Muscle of leg (tissue), 11 donors: ENCODE measurements around the gene NME8. TPM values are rescaled to one million over a fixed set of nuclear protein-coding genes. Genes with fewer than 3 reads are reported as not detected.

Source experiments
- DNase-seq: peaks from one replicate; pipeline ENCODE4 v3.0.0; 2013
- H3K27ac ChIP-seq: one replicate; pipeline ENCODE4 v1.5.1; 2013; ENCODE audit warnings: mild to moderate bottlenecking, low read length, control low read depth
- H3K27me3 ChIP-seq: one replicate; pipeline ENCODE4 v1.6.1; 2013; ENCODE audit warnings: low read length; ENCODE audit not compliant: control insufficient read depth, insufficient read depth
- H3K36me3 ChIP-seq: one replicate; pipeline ENCODE4 v1.6.1; 2013; ENCODE audit warnings: low read length; ENCODE audit not compliant: control insufficient read depth, insufficient read depth
- H3K4me1 ChIP-seq: one replicate; pipeline ENCODE4 v1.6.1; 2013; ENCODE audit warnings: low read length; ENCODE audit not compliant: control insufficient read depth, insufficient read depth
- H3K4me3 ChIP-seq: one replicate; pipeline ENCODE4 v1.5.1; 2013; ENCODE audit warnings: low read length, control low read depth
- H3K9me3 ChIP-seq: replicated peaks from 2 replicates; pipeline ENCODE4 v1.6.1; 2013; ENCODE audit warnings: low read depth, low read length; ENCODE audit not compliant: control insufficient read depth
- WGBS: methylation state at CpG from one replicate; pipeline ENCODE4 v1.1.5; 2013; ENCODE audit warnings: missing lambda C conversion rate; ENCODE audit not compliant: insufficient coverage; 5-methylcytosine and 5-hydroxymethylcytosine counted together
- polyA plus RNA-seq, 8 donors: library from polyadenylated mRNA; unstranded; fragments of 120-200 nt; gene quantifications; one replicate each; pipeline versions ENCODE4 v1.2.1 to v1.2.3, GENCODE V29; 2013; ENCODE audit warnings: inconsistent platforms in 1 of 8, low replicate concordance in 1 of 8; ENCODE audit not compliant: insufficient read length in 8 of 8, insufficient read depth in 1 of 8
- total RNA-seq: library from RNA; stranded (reverse); fragments of 120-200 nt; gene quantifications from one replicate; pipeline ENCODE4 v1.2.4, GENCODE V29; 2013

NME8 gene
- total and polyA plus RNA-seq, 9 donors = 0.22 TPM; not detected in 8

DNA sequence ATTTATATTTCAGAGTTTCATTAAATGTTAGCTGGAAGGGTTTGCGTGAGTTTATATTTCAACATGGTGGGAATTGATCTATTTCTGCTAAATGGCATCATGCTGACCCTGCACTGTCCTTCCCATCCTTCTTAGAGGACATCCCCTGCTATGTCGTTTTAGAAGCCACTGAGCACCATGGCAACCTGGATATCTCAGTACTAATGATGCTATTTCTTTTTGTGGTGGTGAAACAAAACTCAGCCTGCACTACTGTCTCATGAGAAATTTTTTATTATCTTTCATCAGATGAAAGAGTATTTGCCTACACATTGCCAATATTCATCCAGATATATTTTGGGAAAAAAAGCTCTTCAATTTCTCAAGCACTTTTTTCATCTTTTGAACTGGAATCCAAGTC is 84.1 kb downstream of the NME8 start:
- WGBS = no CpG with 5 or more reads among the region's 2 CpGs

DNA sequence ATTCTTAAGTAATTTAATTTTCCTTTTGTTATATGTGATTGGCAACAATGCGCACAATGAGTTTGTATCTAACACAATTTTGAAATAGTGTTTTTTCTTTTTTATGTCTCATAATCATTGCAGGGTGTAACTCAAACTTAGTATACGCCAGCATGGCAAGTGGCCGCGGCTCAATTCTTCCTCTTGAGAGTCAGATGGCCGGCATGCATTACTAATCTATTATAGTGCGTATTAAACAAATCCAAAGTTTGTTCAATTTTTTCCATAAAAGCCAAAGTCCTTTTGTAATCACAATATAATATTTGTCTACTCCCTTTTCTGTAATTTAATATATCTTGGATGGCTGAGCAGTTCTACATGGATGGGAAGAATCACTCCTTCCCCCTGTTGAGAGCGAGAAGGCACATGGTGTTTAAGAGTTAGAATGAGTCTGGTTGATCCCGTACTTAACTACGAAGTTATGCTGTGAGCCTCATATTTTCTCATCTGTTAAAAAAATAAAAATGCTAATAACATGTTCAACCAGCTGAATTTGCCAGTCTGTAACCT is 84.7 kb downstream of the NME8 start:
- peak overlapping the region; percentile 85 for H3K27ac ChIP-seq
- WGBS = no CpG with 5 or more reads among the region's 9 CpGs

More for the DNA sequence above, 84.1 kb downstream of the NME8 start:
- DNase-seq = peak; percentile 67
- Histone ChIP-seq H3K4me1 (peaks cover 5% of the 10 kb centered on the region), H3K27ac (peak overlapping the region; percentile 37), H3K4me3 (no peak overlapping the region), H3K27me3 (no peaks in the 10 kb centered on the region), H3K36me3 (peaks cover 3% of the 10 kb centered on the region), H3K9me3 (peaks cover 3% of the 10 kb centered on the region)

DNA sequence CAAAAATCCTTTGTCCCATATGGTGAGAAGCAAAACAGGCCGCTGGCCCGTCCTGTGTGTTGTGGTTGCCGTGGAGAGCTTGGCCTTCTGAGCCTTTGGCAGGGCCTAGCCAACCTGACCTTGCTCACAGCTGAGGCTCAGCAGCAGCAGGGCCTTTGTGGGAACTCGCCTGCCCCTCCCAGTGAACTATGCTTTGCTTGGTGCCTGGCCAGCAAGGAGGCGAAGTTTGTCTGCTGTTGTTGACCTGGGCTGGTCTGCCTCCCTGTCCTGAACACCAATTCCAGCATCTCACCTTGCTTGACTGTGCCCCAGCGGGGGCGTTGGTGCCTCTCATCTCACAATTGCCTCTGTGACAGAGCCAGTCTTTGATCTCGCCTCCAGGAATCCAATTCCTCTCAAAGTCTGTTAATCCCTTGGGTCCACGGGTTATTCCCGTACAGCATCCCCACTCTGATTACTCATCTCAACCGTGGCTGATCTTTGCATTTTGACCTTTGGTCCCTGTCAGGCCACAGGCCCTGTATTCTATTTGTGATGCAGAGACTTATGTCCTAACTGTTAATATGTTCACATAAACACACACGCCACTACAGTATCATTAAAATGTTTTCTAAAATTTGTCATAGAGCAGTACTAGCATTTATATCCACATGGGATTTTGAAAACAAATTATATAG is 94.7 kb downstream of the NME8 start:
- H3K36me3 ChIP-seq = no peaks in the 10 kb centered on the region
- peak overlapping the region; percentile 98 for H3K27ac ChIP-seq
- peaks cover 1% of the 10 kb centered on the region for H3K9me3 ChIP-seq
- H3K27me3 ChIP-seq = no peaks in the 10 kb centered on the region
- no peak overlapping the region for H3K4me3 ChIP-seq
- peak; percentile 93 for DNase-seq
- WGBS = 27% methylated on average over 10 of the region's 12 CpGs
- H3K4me1 ChIP-seq = peaks cover 32% of the 10 kb centered on the region

More for the DNA sequence above, 84.7 kb downstream of the NME8 start:
- peaks cover 5% of the 10 kb centered on the region for H3K4me1 ChIP-seq
- H3K4me3 ChIP-seq = no peak overlapping the region
- DNase-seq = peak; percentile 65
- H3K36me3 ChIP-seq = peaks cover 3% of the 10 kb centered on the region
- no peaks in the 10 kb centered on the region for H3K27me3 ChIP-seq
- H3K9me3 ChIP-seq = peaks cover 4% of the 10 kb centered on the region

DNA sequence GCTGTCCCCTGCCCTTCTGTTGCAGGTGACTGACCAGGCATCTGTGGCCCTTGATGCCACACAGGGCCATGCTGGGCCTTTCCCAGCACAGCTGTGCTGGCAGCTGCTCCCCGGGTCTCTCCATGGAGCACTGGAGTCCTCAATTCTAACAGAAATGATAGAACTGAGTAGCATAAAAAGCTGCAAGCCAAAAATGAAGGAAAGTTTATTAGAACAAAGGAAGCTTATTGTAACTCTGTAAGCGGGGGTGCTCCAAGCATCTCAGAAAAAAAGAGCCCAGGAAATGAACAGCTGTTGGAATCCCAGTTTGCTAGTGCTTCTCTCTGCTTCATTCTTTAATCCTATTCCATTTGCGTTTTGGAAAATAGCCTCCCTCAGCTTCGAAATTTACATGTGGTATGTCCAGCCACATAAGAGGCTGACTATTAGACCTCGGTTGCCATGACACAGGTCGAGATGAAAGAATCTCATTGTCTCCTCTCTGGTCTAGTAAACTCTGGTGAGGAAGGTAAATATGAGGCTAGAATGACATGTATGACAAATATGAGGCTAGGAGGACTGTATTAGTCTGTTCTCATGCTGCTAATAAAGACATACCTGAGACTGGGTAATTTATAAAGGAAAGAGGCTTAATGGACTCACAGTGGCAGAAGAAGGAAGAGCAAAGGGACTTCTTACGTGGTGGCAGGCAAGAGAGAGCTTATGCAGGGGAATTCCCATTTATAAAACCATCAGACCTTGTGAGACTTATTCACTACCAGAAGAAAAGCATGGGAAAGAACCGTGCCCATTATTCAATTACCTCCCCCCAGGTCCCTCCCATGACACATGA is 95.7 kb downstream of the NME8 start:
- 56% methylated on average over 3 of the region's 8 CpGs for WGBS

DNA sequence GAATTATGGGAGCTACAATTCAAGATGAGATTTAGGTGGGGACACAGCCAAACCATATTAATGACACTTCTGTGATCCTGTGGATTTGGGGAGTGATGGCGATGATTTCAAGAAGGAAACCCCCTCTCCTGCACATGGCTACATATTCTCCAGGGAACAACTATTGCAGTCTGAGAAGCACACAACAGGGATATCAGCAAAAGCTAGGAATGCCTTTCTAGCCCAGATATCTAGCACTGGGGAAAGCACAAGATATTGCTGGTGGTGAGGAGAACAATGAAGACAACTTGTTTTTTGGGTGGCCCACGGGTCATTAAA is 96.3 kb downstream of the NME8 start:
- Histone ChIP-seq H3K27ac (peak overlapping the region; percentile 98), H3K4me1 (peaks cover 32% of the 10 kb centered on the region)
- WGBS = no CpG with 5 or more reads among the region's 2 CpGs

More for the DNA sequence above, 95.7 kb downstream of the NME8 start:
- Histone ChIP-seq H3K27ac (peak overlapping the region; percentile 98), H3K4me3 (no peak overlapping the region), H3K9me3 (no peaks in the 10 kb centered on the region), H3K4me1 (peaks cover 32% of the 10 kb centered on the region), H3K27me3 (no peaks in the 10 kb centered on the region), H3K36me3 (peaks cover 4% of the 10 kb centered on the region)
- peak; percentile 95 for DNase-seq

DNA sequence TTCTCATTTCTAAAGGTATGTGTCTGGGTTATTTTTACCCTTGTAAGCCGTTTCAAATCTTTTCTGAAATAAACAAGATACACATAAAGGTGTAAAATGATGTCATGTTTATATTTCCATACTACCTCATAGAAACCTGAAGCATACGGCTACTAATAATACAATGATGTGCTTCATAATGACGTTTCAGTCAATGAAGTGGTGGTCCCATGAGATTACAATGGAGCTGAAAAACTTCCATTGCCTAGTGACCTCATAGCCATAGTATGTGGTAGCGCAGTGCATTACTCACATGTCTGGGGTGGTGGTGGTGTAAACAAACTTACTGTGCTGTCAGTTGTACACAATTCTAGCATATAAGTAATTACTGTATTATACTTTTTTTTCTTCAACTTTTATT is 96.9 kb downstream of the NME8 start:
- Histone ChIP-seq H3K27me3 (no peaks in the 10 kb centered on the region), H3K27ac (peak overlapping the region; percentile 98), H3K4me3 (no peak overlapping the region), H3K9me3 (no peaks in the 10 kb centered on the region), H3K4me1 (peaks cover 32% of the 10 kb centered on the region), H3K36me3 (peaks cover 9% of the 10 kb centered on the region)
- no CpG with 5 or more reads among the region's 4 CpGs for WGBS
- peak; percentile 21 for DNase-seq

More for the DNA sequence above, 96.3 kb downstream of the NME8 start:
- Histone ChIP-seq H3K27me3 (no peaks in the 10 kb centered on the region), H3K4me3 (no peak overlapping the region), H3K9me3 (no peaks in the 10 kb centered on the region), H3K36me3 (peaks cover 5% of the 10 kb centered on the region)
- DNase-seq = no peak

DNA sequence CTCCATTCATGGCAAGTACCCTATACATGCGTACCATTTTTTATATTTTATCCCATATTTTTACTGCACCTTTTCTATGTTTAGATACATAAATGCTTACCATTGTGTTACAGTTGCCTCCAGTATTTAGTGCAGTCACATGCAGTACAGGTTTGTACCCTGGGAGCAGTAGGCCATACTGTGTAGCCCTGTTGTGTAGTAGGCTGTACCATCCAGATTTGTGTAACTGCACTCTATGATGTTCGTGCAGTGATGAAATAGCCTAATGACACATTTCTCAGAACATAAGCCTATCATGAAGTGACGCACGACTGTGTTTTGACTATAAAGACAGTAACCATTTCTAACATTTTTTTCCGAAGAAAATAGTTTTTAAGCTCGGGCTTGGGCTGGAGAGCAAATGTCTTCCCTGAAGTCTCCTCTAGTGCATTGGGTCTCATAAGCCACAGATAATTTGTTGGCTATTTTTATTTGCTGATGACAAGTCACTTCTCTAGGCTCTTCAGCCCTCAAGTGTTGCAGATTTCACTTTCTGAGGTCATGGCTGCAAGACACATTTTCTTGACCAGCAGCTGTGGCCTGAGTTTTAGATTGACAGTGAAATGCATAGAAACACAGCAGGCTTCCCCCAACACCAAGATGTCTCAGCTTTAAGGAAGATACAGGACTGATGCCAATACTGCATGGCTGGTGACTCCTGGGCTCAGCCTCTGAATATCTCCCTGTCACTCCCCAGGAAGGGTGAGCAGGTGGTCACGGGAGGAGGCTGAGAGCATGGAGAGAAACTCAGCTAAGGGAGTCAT is 98.9 kb downstream of the NME8 start:
- Histone ChIP-seq H3K4me3 (no peak overlapping the region), H3K36me3 (peaks cover 19% of the 10 kb centered on the region), H3K27me3 (no peaks in the 10 kb centered on the region), H3K4me1 (peaks cover 32% of the 10 kb centered on the region), H3K27ac (peak overlapping the region; percentile 32), H3K9me3 (no peaks in the 10 kb centered on the region)
- peak; percentile 20 for DNase-seq
- WGBS = 62% methylated on average over 5 of the region's 7 CpGs

DNA sequence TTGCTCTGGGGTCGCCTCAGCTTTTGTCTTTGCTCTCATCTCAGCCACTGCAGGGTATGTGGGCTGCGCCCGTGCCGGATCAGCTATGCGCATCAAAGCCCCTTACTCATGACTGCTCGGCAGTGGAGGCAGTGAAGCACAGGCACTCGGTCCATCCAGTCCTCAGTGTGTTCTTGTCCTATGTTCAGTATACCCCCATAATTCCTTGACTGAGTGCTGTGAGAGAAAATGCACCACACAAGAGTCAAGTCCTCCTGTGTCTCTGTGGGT is 99.5 kb downstream of the NME8 start:
- peaks cover 21% of the 10 kb centered on the region for H3K36me3 ChIP-seq
- H3K9me3 ChIP-seq = no peaks in the 10 kb centered on the region
- no peak overlapping the region for H3K4me3 ChIP-seq
- H3K4me1 ChIP-seq = peaks cover 29% of the 10 kb centered on the region
- no peak for DNase-seq
- peak overlapping the region; percentile 32 for H3K27ac ChIP-seq
- H3K27me3 ChIP-seq = no peaks in the 10 kb centered on the region
- WGBS = 90% methylated on average over 7 of the region's 7 CpGs
